ENCODE measurements around the gene GREB1. TPM values are rescaled to one million over a fixed set of nuclear protein-coding genes. Genes with fewer than 3 reads are reported as not detected.

The GREB1 gene
- total RNA-seq, 4 donors from 2014 or later, result 8.1 to 74.3 (median 26.7) TPM

GRCh38 chr2:11591091-11591490 lies 57.2 kb downstream of the GREB1 start:
- TF ChIP-seq CTCF (IDR thresholded peaks at IDR 0.05) (no peak), EP300 (IDR thresholded peaks at IDR 0.05) (no peak), POLR2A (IDR thresholded peaks at IDR 0.05) (no peak)
- no peak overlapping the region for H3K27ac ChIP-seq
- H3K4me3 ChIP-seq, result no peak overlapping the region
- H3K9me3 ChIP-seq, result no peaks in the 10 kb centered on the region
- DNase-seq (ENCODE audit: low spot score in 2 of 2), result no peak
- WGBS, 2 donors, result 91 to 94% methylated on average over 8 of the region's 8 CpGs
- H3K4me1 ChIP-seq, result no peaks in the 10 kb centered on the region
- no peaks in the 10 kb centered on the region for H3K27me3 ChIP-seq
- peaks cover 0 to 48% (median 0%) of the 10 kb centered on the region in 3 donors for H3K36me3 ChIP-seq

- no peak overlapping the region for H3K27ac ChIP-seq
- 92 to 93% methylated on average over 52 to 53 of the region's 53 CpGs for WGBS, 2 donors
- peaks cover 0 to 46% (median 0%) of the 10 kb centered on the region in 3 donors for H3K36me3 ChIP-seq
- no peaks in the 10 kb centered on the region for H3K4me1 ChIP-seq
- no peak for DNase-seq (ENCODE audit: low spot score in 2 of 2)
- H3K9me3 ChIP-seq, result no peaks in the 10 kb centered on the region
- H3K4me3 ChIP-seq, result no peak overlapping the region
- TF ChIP-seq CTCF (IDR thresholded peaks at IDR 0.05) (no peak), EP300 (IDR thresholded peaks at IDR 0.05) (no peak), POLR2A (IDR thresholded peaks at IDR 0.05) (no peak)
- no peaks in the 10 kb centered on the region for H3K27me3 ChIP-seq
Observed at GRCh38 chr2:11592671-11593574, 59.1 kb downstream of the GREB1 start.

- 93 to 96% methylated on average over 10 of the region's 10 CpGs for WGBS, 2 donors
- no peak for DNase-seq (ENCODE audit: low spot score in 2 of 2)
Observed at GRCh38 chr2:11596801-11597200, 63.0 kb downstream of the GREB1 start.

GRCh38 chr2:11597538-11598225 lies 63.8 kb downstream of the GREB1 start:
- no peak for DNase-seq (ENCODE audit: low spot score in 2 of 2)
- H3K4me1 ChIP-seq, result no peaks in the 10 kb centered on the region
- H3K27ac ChIP-seq, result no peak overlapping the region
- TF ChIP-seq EP300 (IDR thresholded peaks at IDR 0.05), result no peak
- no peak for TF ChIP-seq POLR2A (IDR thresholded peaks at IDR 0.05)
- TF ChIP-seq CTCF (IDR thresholded peaks at IDR 0.05), result no peak
- 87 to 90% methylated on average over 10 of the region's 10 CpGs for WGBS, 2 donors
- no peak overlapping the region for H3K4me3 ChIP-seq
- no peaks in the 10 kb centered on the region for H3K9me3 ChIP-seq
- H3K36me3 ChIP-seq, result peaks cover 0 to 70% (median 0%) of the 10 kb centered on the region in 3 donors
- no peaks in the 10 kb centered on the region for H3K27me3 ChIP-seq

More at GRCh38 chr2:11596801-11597200, 63.0 kb downstream of the GREB1 start:
- Histone ChIP-seq H3K27me3 (no peaks in the 10 kb centered on the region), H3K4me3 (no peak overlapping the region), H3K27ac (no peak overlapping the region), H3K9me3 (no peaks in the 10 kb centered on the region), H3K36me3 (peaks cover 0 to 66% (median 0%) of the 10 kb centered on the region in 3 donors), H3K4me1 (no peaks in the 10 kb centered on the region)
- TF ChIP-seq EP300 (IDR thresholded peaks at IDR 0.05) (no peak), POLR2A (IDR thresholded peaks at IDR 0.05) (no peak), CTCF (IDR thresholded peaks at IDR 0.05) (no peak)

Data from tibial nerve (tissue), 4 donors.